GM08714 (cell line): ENCODE data around the gene SUFU.

Source experiments
- H3K4me3 ChIP-seq: fragments of 200-500 bp; sonication (Bioruptor generic); 2 replicates; pipeline ENCODE4 v1.5.1; 2014; ENCODE audit warnings: mild to moderate bottlenecking, low read length, inconsistent platforms
- ZNF274 ChIP-seq: IDR thresholded peaks from 2 replicates; pipeline ENCODE4 v1.6.1; 2012; ENCODE audit warnings: mild to moderate bottlenecking, low read depth, low read length

Gene SUFU

GRCh38 chr10:102616066-102616770 lies 112.4 kb downstream of the SUFU start:
- TF ChIP-seq ZNF274: no peak
- H3K4me3 ChIP-seq: no peak overlapping the region

- no peak for TF ChIP-seq ZNF274
- no peak overlapping the region for H3K4me3 ChIP-seq
Observed at GRCh38 chr10:102617041-102617440, 113.3 kb downstream of the SUFU start.

- H3K4me3 ChIP-seq: no peak overlapping the region
- TF ChIP-seq ZNF274: no peak
Observed at GRCh38 chr10:102617816-102618215, 114.0 kb downstream of the SUFU start.

GRCh38 chr10:102619281-102619981 lies 115.7 kb downstream of the SUFU start:
- no peak overlapping the region for H3K4me3 ChIP-seq
- no peak for TF ChIP-seq ZNF274

GRCh38 chr10:102620138-102620590 lies 116.4 kb downstream of the SUFU start:
- TF ChIP-seq ZNF274: no peak
- no peak overlapping the region for H3K4me3 ChIP-seq

GRCh38 chr10:102620591-102621442 lies 117.0 kb downstream of the SUFU start:
- no peak overlapping the region for H3K4me3 ChIP-seq
- no peak for TF ChIP-seq ZNF274

GRCh38 chr10:102621443-102622325 lies 117.9 kb downstream of the SUFU start:
- no peak for TF ChIP-seq ZNF274
- H3K4me3 ChIP-seq: no peak overlapping the region

- no peak for TF ChIP-seq ZNF274
- no peak overlapping the region for H3K4me3 ChIP-seq
Observed at GRCh38 chr10:102624094-102624493, 120.3 kb downstream of the SUFU start.

GRCh38 chr10:102624751-102625645 lies 121.2 kb downstream of the SUFU start:
- H3K4me3 ChIP-seq: no peak overlapping the region
- no peak for TF ChIP-seq ZNF274

GRCh38 chr10:102626026-102626685 lies 122.4 kb downstream of the SUFU start:
- no peak overlapping the region for H3K4me3 ChIP-seq
- no peak for TF ChIP-seq ZNF274

GRCh38 chr10:102627291-102627735 lies 123.5 kb downstream of the SUFU start:
- H3K4me3 ChIP-seq: no peak overlapping the region
- TF ChIP-seq ZNF274: no peak

GRCh38 chr10:102627736-102628293 lies 124.0 kb downstream of the SUFU start:
- TF ChIP-seq ZNF274: no peak
- H3K4me3 ChIP-seq: no peak overlapping the region
